Ovary (tissue), 3 donors: ENCODE measurements around the gene ZNF800.

Experiments used
- CTCF ChIP-seq, 3 donors: fragments of 450-650 bp in 2 of 3; fragments of 200-600 bp in 1 of 3; IDR thresholded peaks; one replicate each; pipeline versions ENCODE4 v1.5.1 to v1.8.0; 2016 to 2022; ENCODE audit warnings: antibody characterized with exemption in 3 of 3, mild to moderate bottlenecking in 1 of 3
- POLR2A ChIP-seq: fragments of 450-650 bp; IDR thresholded peaks from one replicate; pipeline ENCODE4 v1.6.1; 2017; ENCODE audit warnings: antibody characterized with exemption, mild to moderate bottlenecking, moderate library complexity
- donor health status: DM: no; HTN: no; CAD: no.

- TF ChIP-seq CTCF (IDR thresholded peaks at IDR 0.05) (no peak), POLR2A (no peak)
Observed at GRCh38 chr7:127411176-127411575, 18.7 kb upstream of the ZNF800 start.
